Spleen (tissue), 11 donors: ENCODE data around the gene CNTNAP5. TPM values are rescaled to one million over a fixed set of nuclear protein-coding genes. Genes with fewer than 3 reads are reported as not detected.

Experiments
- DNase-seq: peaks from one replicate; pipeline ENCODE4 v3.0.0-alpha.2; 2020
- H3K27ac ChIP-seq, 8 donors: fragments of 200-600 bp; sonication (generic) in 7 of 8; 1 replicate in 4 of 8; 2 replicates in 4 of 8; pipeline versions ENCODE4 v1.5.0 to v1.8.0; 2016 to 2021; ENCODE audit warnings: inconsistent platforms in 4 of 8, mild to moderate bottlenecking in 4 of 8, moderate library complexity in 1 of 8
- H3K27me3 ChIP-seq, 7 donors: fragments of 200-600 bp; sonication (generic) in 6 of 7; replicated peaks in 1 of 7; 1 replicate in 4 of 7; 2 replicates in 3 of 7; pipeline versions ENCODE4 v1.5.0 to v1.8.0; 2016 to 2021; ENCODE audit warnings: inconsistent platforms in 3 of 7, mild to moderate bottlenecking in 1 of 7
- H3K36me3 ChIP-seq, 6 donors: fragments of 200-600 bp; sonication (generic) in 5 of 6; 1 replicate in 4 of 6; 2 replicates in 2 of 6; pipeline versions ENCODE4 v1.5.0 to v1.8.0; 2016 to 2021; ENCODE audit warnings: inconsistent platforms in 2 of 6
- H3K4me1 ChIP-seq, 6 donors: fragments of 200-600 bp; sonication (generic) in 5 of 6; 1 replicate in 3 of 6; 2 replicates in 3 of 6; pipeline versions ENCODE4 v1.5.0 to v1.8.0; 2016 to 2021; ENCODE audit warnings: inconsistent platforms in 3 of 6
- H3K4me3 ChIP-seq, 8 donors: fragments of 200-600 bp; sonication (generic) in 7 of 8; 1 replicate in 4 of 8; 2 replicates in 4 of 8; pipeline versions ENCODE4 v1.5.0 to v1.8.0; 2016 to 2021; ENCODE audit warnings: inconsistent platforms in 4 of 8, mild to moderate bottlenecking in 4 of 8, moderate library complexity in 2 of 8
- H3K9me3 ChIP-seq, 8 donors: fragments of 200-600 bp; sonication (generic) in 7 of 8; 1 replicate in 4 of 8; 2 replicates in 4 of 8; pipeline versions ENCODE4 v1.5.0 to v1.8.0; 2016 to 2021; ENCODE audit warnings: inconsistent platforms in 4 of 8
- POLR2A ChIP-seq, 3 donors: fragments of 450-650 bp; IDR thresholded peaks; one replicate each; pipeline ENCODE4 v1.5.1; 2017; ENCODE audit warnings: antibody characterized with exemption in 3 of 3, mild to moderate bottlenecking in 1 of 3
- POLR2AphosphoS5 ChIP-seq, 3 donors: sonication (generic); formaldehyde crosslinking; IDR thresholded peaks; one replicate each; pipeline ENCODE4 v1.5.1; 2017; ENCODE audit warnings: antibody characterized with exemption in 3 of 3
- WGBS, 5 donors: extraction: QIAGEN DNeasy Blood & Tissue Kit in 3 of 5; methylation state at CpG; one replicate each; pipeline versions ENCODE4 v1.1.5 to v1.1.7; 2013 to 2018; 5-methylcytosine and 5-hydroxymethylcytosine counted together
- intact Hi-C: fragments of 100-400 bp; cut with DNase I; formaldehyde crosslinking; loops from one replicate; pipeline ENCODE4 v1.15.0; 2023; ENCODE audit warnings: low total_unique reads
- polyA plus RNA-seq, 3 donors: library from polyadenylated mRNA; stranded (reverse); fragments of 200-250 nt; gene quantifications; one replicate each; pipeline ENCODE4 v1.2.1, GENCODE V29; 2013
- total RNA-seq, 7 donors: library from RNA; depleted of rRNA in 3 of 7; stranded (reverse); fragments of >200 nt in 3 of 7; fragmentation: NEBNext Ultra II Directional in 4 of 7; extraction: Animal tissue kit (Norgen Biotek cat#: 25700) in 4 of 7; gene quantifications; one replicate each; pipeline versions ENCODE4 v1.1.0 to v1.2.1, GENCODE V29; 2016 to 2021
- TF ChIP-seq, protein P1 (sequence below), 11 experiments: fragments of 200-600 bp in 7 of 11; fragments of 450-650 bp in 4 of 11; sonication (generic) in 4 of 11; IDR thresholded peaks in 8 of 11; conservative IDR thresholded peaks in 3 of 11; 1 replicate in 7 of 11; 2 replicates in 4 of 11; pipeline versions ENCODE4 v1.4.0 to v1.8.0; 2016 to 2021; ENCODE audit warnings: antibody characterized with exemption in 11 of 11, inconsistent platforms in 4 of 11, mild to moderate bottlenecking in 1 of 11
- donor health status: healthy with polysubstance abuse.
- donor health status: DM: no; HTN: no; CAD: no; lungs with moderate emphysema.
- donor health status: DM: no; HTN: no; CAD: no.
- donor health status: Bipolar disorder and iron deficiency.
- donor health status: healthy.
- donor health status: DM: no; HTN: no; CAD: no.
- donor health status: DM: yes; HTN: yes; CAD: no.

CNTNAP5 gene
- total and polyA plus RNA-seq, 10 donors = 0.18 TPM; not detected in 9

DNA sequence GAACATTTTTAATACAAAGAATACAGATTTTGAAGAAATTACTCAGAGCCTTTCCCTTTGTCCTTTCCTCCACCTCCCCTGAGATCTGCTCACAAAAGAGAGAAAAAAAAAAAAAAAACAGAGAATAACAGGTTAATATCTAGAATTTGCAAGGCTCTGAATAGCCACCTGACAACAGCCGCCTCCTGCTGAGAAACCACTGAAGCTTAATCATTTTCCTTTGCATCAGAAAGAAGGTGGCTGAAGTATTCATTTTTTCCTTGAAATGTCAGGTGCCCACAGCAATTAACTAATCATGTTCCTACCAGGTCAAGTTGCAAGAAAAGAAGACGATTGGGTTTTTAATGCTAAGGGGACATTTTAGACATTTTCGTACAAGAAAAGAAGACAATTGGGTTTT lies 21.2 kb downstream of the CNTNAP5 start:
- no peaks in the 10 kb centered on the region for H3K4me1 ChIP-seq
- no peak overlapping the region for H3K4me3 ChIP-seq
- H3K36me3 ChIP-seq = no peaks in the 10 kb centered on the region
- intact Hi-C loops = no loop called here
- H3K9me3 ChIP-seq = peaks cover 0 to 5% (median 0%) of the 10 kb centered on the region in 8 donors
- H3K27me3 ChIP-seq = no peaks in the 10 kb centered on the region
- TF ChIP-seq, protein P1, sequence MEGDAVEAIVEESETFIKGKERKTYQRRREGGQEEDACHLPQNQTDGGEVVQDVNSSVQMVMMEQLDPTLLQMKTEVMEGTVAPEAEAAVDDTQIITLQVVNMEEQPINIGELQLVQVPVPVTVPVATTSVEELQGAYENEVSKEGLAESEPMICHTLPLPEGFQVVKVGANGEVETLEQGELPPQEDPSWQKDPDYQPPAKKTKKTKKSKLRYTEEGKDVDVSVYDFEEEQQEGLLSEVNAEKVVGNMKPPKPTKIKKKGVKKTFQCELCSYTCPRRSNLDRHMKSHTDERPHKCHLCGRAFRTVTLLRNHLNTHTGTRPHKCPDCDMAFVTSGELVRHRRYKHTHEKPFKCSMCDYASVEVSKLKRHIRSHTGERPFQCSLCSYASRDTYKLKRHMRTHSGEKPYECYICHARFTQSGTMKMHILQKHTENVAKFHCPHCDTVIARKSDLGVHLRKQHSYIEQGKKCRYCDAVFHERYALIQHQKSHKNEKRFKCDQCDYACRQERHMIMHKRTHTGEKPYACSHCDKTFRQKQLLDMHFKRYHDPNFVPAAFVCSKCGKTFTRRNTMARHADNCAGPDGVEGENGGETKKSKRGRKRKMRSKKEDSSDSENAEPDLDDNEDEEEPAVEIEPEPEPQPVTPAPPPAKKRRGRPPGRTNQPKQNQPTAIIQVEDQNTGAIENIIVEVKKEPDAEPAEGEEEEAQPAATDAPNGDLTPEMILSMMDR (IDR thresholded peaks at IDR 0.05 in 8 of 11, conservative IDR thresholded peaks at IDR 0.05 in 3 of 11) = no peak
- TF ChIP-seq POLR2A (IDR thresholded peaks at IDR 0.05) (no peak), POLR2AphosphoS5 (IDR thresholded peaks at IDR 0.05) (no peak)
- 70 to 83% (median 76%) methylated on average over 3 of the region's 3 CpGs for WGBS, 5 donors
- H3K27ac ChIP-seq = no peak overlapping the region
- no peak for DNase-seq

DNA sequence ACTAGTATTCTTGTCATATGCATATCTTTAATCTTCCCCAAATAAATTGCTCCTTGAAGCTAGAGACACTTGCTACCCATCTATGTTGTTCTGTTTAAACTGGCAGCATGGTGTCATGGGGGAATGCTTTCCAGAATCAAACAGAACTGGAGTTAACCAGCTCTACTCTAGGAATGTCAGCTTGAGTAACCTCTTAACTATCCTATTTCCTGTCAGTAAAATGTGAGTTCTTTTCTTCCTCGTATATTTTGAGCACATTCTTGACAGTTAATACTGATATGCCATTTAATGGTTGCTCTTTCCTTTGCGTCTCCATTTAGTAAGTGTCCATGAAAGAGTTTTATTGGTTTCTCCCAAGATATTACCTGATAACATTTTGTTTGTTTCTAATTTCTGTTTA lies 23.0 kb downstream of the CNTNAP5 start:
- Histone ChIP-seq H3K36me3 (no peaks in the 10 kb centered on the region), H3K27me3 (no peaks in the 10 kb centered on the region), H3K9me3 (no peaks in the 10 kb centered on the region), H3K4me3 (no peak overlapping the region), H3K4me1 (no peaks in the 10 kb centered on the region), H3K27ac (no peak overlapping the region)
- TF ChIP-seq POLR2A (IDR thresholded peaks at IDR 0.05) = no peak
- TF ChIP-seq, protein P1 (IDR thresholded peaks at IDR 0.05 in 8 of 11, conservative IDR thresholded peaks at IDR 0.05 in 3 of 11) = no peak
- 56 to 70% (median 62%) methylated on average over 2 of the region's 2 CpGs for WGBS, 5 donors
- no peak for DNase-seq
- intact Hi-C loops = no loop called here

DNA sequence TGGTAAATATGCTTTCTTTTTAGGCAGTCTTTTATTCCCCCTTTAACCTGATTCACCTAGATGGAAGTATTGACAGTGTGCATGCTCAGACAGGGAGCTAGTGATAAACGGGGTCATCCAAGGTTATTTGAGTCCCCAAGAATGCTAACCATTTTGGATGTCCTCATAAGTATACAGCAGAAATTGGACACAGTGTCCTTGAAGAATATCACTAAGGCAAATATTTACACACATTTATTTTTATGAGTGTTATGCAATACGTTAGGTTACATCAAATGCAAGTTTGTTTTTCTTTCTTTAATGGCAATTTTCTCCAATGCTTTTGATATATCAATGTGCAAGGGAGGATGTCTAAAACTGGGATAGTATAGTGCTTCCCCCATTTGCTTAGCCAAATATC lies 23.6 kb downstream of the CNTNAP5 start:
- Histone ChIP-seq H3K4me3 (no peak overlapping the region), H3K27me3 (no peaks in the 10 kb centered on the region), H3K9me3 (no peaks in the 10 kb centered on the region), H3K4me1 (no peaks in the 10 kb centered on the region), H3K36me3 (no peaks in the 10 kb centered on the region), H3K27ac (no peak overlapping the region)
- WGBS, 5 donors = 82 to 93% (median 87%) methylated on average over 2 of the region's 2 CpGs
- no peak for DNase-seq
- TF ChIP-seq POLR2AphosphoS5 (IDR thresholded peaks at IDR 0.05) (no peak), POLR2A (IDR thresholded peaks at IDR 0.05) (no peak)
- TF ChIP-seq, protein P1 (IDR thresholded peaks at IDR 0.05 in 8 of 11, conservative IDR thresholded peaks at IDR 0.05 in 3 of 11) = no peak
- intact Hi-C loops = no loop called here

DNA sequence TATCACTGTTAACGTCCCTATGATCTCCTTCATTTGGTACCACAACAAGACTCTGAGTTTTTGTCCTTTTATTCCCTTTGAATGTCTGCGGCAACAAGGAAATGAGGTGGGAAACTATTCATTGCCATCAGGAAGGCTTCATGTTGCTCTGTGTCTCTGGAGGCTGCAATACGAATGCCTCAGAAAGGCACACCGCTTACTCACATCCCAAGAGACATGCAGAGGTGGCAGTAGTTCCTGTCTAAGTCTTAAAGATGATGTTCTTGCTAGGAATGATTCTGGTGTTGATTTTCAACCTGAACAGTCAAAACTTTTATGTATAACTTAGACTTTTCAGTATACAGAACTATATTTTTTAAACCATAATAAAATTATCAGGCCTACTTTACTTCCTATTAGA lies 24.0 kb downstream of the CNTNAP5 start:
- Histone ChIP-seq H3K4me1 (no peaks in the 10 kb centered on the region), H3K4me3 (no peak overlapping the region), H3K36me3 (no peaks in the 10 kb centered on the region), H3K27ac (no peak overlapping the region), H3K9me3 (no peaks in the 10 kb centered on the region), H3K27me3 (no peaks in the 10 kb centered on the region)
- intact Hi-C loops = no loop called here
- no peak for DNase-seq
- TF ChIP-seq POLR2A (IDR thresholded peaks at IDR 0.05) (no peak), POLR2AphosphoS5 (IDR thresholded peaks at IDR 0.05) (no peak)
- TF ChIP-seq, protein P1 (IDR thresholded peaks at IDR 0.05 in 8 of 11, conservative IDR thresholded peaks at IDR 0.05 in 3 of 11) = no peak
- 76 to 86% (median 83%) methylated on average over 4 of the region's 4 CpGs for WGBS, 5 donors
